ENCODE measurements around the gene ANKS1B. TPM values are rescaled to one million over a fixed set of nuclear protein-coding genes. Genes with fewer than 3 reads are reported as not detected.

The ANKS1B gene
- total and polyA plus RNA-seq, 4 donors, result 0.03 to 3.4 (median 0.53) TPM

DNA sequence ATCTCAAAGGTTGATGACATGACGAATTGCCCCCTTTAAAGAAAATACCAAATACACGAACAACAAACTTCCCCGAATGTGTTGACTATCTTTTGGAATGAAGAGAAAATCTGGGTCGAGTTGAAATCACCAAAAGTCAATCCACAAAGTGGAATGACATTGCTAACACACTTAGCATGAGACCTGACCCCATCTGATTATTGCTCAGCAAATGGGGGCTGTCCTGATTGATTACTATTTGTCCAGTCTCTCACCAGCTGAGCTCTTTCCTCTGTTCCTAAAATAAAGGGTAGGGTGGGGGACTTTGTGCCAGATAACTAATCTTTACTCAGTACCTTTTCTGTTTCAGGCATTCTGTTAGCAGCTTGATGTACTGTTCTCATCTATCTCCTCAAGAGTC is 1116.2 kb downstream of the ANKS1B start:
- H3K27me3 ChIP-seq (ENCODE audit: control insufficient read depth in 4 of 4, insufficient read depth in 4 of 4, low read length in 3 of 4), result no peaks in the 10 kb centered on the region
- H3K27ac ChIP-seq (ENCODE audit: low read depth in 1 of 2, low read length in 2 of 2), result no peak overlapping the region
- DNase-seq (ENCODE audit: low spot score), result no peak
- WGBS, result 23% methylated on average over 4 of the region's 4 CpGs
- H3K4me1 ChIP-seq (ENCODE audit: control insufficient read depth in 4 of 4, insufficient read depth in 4 of 4, low read length in 3 of 4), result no peaks in the 10 kb centered on the region
- no peak for TF ChIP-seq RXRA (IDR thresholded peaks at IDR 0.05)
- TF ChIP-seq, protein P1, sequence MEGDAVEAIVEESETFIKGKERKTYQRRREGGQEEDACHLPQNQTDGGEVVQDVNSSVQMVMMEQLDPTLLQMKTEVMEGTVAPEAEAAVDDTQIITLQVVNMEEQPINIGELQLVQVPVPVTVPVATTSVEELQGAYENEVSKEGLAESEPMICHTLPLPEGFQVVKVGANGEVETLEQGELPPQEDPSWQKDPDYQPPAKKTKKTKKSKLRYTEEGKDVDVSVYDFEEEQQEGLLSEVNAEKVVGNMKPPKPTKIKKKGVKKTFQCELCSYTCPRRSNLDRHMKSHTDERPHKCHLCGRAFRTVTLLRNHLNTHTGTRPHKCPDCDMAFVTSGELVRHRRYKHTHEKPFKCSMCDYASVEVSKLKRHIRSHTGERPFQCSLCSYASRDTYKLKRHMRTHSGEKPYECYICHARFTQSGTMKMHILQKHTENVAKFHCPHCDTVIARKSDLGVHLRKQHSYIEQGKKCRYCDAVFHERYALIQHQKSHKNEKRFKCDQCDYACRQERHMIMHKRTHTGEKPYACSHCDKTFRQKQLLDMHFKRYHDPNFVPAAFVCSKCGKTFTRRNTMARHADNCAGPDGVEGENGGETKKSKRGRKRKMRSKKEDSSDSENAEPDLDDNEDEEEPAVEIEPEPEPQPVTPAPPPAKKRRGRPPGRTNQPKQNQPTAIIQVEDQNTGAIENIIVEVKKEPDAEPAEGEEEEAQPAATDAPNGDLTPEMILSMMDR (IDR thresholded peaks at IDR 0.05; ENCODE audit: low read depth, low read length, missing input control), result no peak
- no peak for TF ChIP-seq HNF4A (conservative IDR thresholded peaks at IDR 0.05)
- TF ChIP-seq HNF4G (IDR thresholded peaks at IDR 0.05), result no peak
- H3K9ac ChIP-seq (ENCODE audit: low read depth in 1 of 2, low read length in 2 of 2), result no peak overlapping the region
- no peak overlapping the region for H3K4me3 ChIP-seq (ENCODE audit: low read depth in 1 of 3, low read length in 3 of 3)
- H3K9me3 ChIP-seq (ENCODE audit: control insufficient read depth in 4 of 4, low read length in 3 of 4), result no peaks in the 10 kb centered on the region
- H3K36me3 ChIP-seq (ENCODE audit: control insufficient read depth in 4 of 4, insufficient read depth in 3 of 4, low read depth in 1 of 4, low read length in 3 of 4), result no peaks in the 10 kb centered on the region

- Histone ChIP-seq H3K9ac (ENCODE audit: low read depth in 1 of 2, low read length in 2 of 2) (no peak overlapping the region), H3K4me3 (ENCODE audit: low read depth in 1 of 3, low read length in 3 of 3) (no peak overlapping the region), H3K36me3 (ENCODE audit: control insufficient read depth in 4 of 4, insufficient read depth in 3 of 4, low read depth in 1 of 4, low read length in 3 of 4) (no peaks in the 10 kb centered on the region), H3K27ac (ENCODE audit: low read depth in 1 of 2, low read length in 2 of 2) (no peak overlapping the region), H3K27me3 (ENCODE audit: control insufficient read depth in 4 of 4, insufficient read depth in 4 of 4, low read length in 3 of 4) (no peaks in the 10 kb centered on the region), H3K4me1 (ENCODE audit: control insufficient read depth in 4 of 4, insufficient read depth in 4 of 4, low read length in 3 of 4) (no peaks in the 10 kb centered on the region), H3K9me3 (ENCODE audit: control insufficient read depth in 4 of 4, low read length in 3 of 4) (no peaks in the 10 kb centered on the region)
- 70% methylated on average over 6 of the region's 6 CpGs for WGBS
- no peak for TF ChIP-seq EGR1 (IDR thresholded peaks at IDR 0.05; ENCODE audit: low read depth in 2 of 2)
- TF ChIP-seq NR2F2 (IDR thresholded peaks at IDR 0.05), result no peak
- no peak for TF ChIP-seq JUND (IDR thresholded peaks at IDR 0.05)
- TF ChIP-seq TAF1 (conservative IDR thresholded peaks at IDR 0.05), result no peak
- TF ChIP-seq SP1 (IDR thresholded peaks at IDR 0.05), result no peak
- no peak for TF ChIP-seq ATF3 (IDR thresholded peaks at IDR 0.05)
- TF ChIP-seq ZBTB33 (IDR thresholded peaks at IDR 0.05), result no peak
- no peak for TF ChIP-seq HNF4A (conservative IDR thresholded peaks at IDR 0.05)
- TF ChIP-seq HNF4G (IDR thresholded peaks at IDR 0.05), result no peak
- TF ChIP-seq GABPA (IDR thresholded peaks at IDR 0.05 in 1 of 2, conservative IDR thresholded peaks at IDR 0.05 in 1 of 2), result no peak
- TF ChIP-seq MAX (IDR thresholded peaks at IDR 0.05), result no peak
- TF ChIP-seq YY1 (IDR thresholded peaks at IDR 0.05), result no peak
- DNase-seq (ENCODE audit: low spot score), result no peak
Observed at GRCh38 chr12:98868076-98868475, 1116.7 kb downstream of the ANKS1B start.

DNA sequence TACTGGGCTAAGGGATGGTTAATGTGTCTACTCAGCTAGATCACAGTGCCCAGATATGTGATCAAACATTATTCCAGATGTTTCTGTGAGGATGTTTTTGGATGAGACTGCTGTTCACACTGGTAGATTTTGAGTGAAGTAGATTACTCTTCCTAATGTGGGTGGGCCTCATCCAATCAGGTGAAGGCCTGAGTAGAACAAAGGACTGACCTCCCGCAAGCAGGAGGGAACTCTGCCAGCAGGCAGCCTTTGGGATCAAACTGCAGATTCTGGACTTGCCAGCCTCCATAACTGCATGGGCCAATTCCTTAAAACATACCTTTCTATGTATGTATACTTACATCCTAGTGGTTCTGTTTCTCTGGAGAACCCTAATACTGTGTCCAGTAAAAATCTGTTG is 1120.4 kb downstream of the ANKS1B start:
- H3K9me3 ChIP-seq (ENCODE audit: control insufficient read depth in 4 of 4, low read length in 3 of 4), result no peaks in the 10 kb centered on the region
- no peaks in the 10 kb centered on the region for H3K27me3 ChIP-seq (ENCODE audit: control insufficient read depth in 4 of 4, insufficient read depth in 4 of 4, low read length in 3 of 4)
- 78% methylated on average over 1 of the region's 1 CpG for WGBS
- no peaks in the 10 kb centered on the region for H3K36me3 ChIP-seq (ENCODE audit: control insufficient read depth in 4 of 4, insufficient read depth in 3 of 4, low read depth in 1 of 4, low read length in 3 of 4)
- H3K9ac ChIP-seq (ENCODE audit: low read depth in 1 of 2, low read length in 2 of 2), result no peak overlapping the region
- H3K4me1 ChIP-seq (ENCODE audit: control insufficient read depth in 4 of 4, insufficient read depth in 4 of 4, low read length in 3 of 4), result no peaks in the 10 kb centered on the region
- no peak overlapping the region for H3K4me3 ChIP-seq (ENCODE audit: low read depth in 1 of 3, low read length in 3 of 3)
- no peak overlapping the region for H3K27ac ChIP-seq (ENCODE audit: low read depth in 1 of 2, low read length in 2 of 2)
- no peak for DNase-seq (ENCODE audit: low spot score)
- TF ChIP-seq JUND (IDR thresholded peaks at IDR 0.05) (no peak), HNF4A (conservative IDR thresholded peaks at IDR 0.05) (no peak), FOXA2 (IDR thresholded peaks at IDR 0.05) (no peak), NR2F2 (IDR thresholded peaks at IDR 0.05) (no peak)
